AG04450 (cell line): Measurements from ENCODE around the gene ADCY6. TPM values are rescaled to one million over a fixed set of nuclear protein-coding genes. Genes with fewer than 3 reads are reported as not detected.
"Not testable (repeated sequence)": the region's sequence is repeated elsewhere in the genome, so short reads cannot be mapped to it uniquely, and the experiment has no call there.

Experiments used
- CTCF ChIA-PET: fragments of 300-600, 350-600 bp; formaldehyde crosslinking; extraction: SDS; loops from one replicate; lab custom pipeline; 2022; ENCODE audit warnings: antibody characterized with exemption, inconsistent platforms; lab: Charles Lee
- POLR2A ChIA-PET: fragments of 350-600 bp; formaldehyde crosslinking; extraction: SDS; loops from one replicate; lab custom pipeline; 2021; ENCODE audit warnings: antibody characterized with exemption, inconsistent platforms; lab: Yijun Ruan, JAX
- DNase-seq: peaks from one replicate; pipeline ENCODE4 v3.0.0-alpha.2; 2011; ENCODE audit warnings: low read depth, low spot score
- H3K27ac ChIP-seq: one replicate; pipeline ENCODE4 v1.5.1; 2012; ENCODE audit warnings: low read depth, low read length, control low read depth
- H3K27me3 ChIP-seq: one replicate; pipeline ENCODE4 v1.6.0; 2012; ENCODE audit warnings: low read length; ENCODE audit not compliant: control insufficient read depth, insufficient read depth
- H3K4me3 ChIP-seq: 2 replicates; pipeline ENCODE4 v1.5.1; 2011; ENCODE audit warnings: mild to moderate bottlenecking, low read depth, low read length, control low read depth
- H3K9me3 ChIP-seq: 2 replicates; pipeline ENCODE4 v1.5.1; 2012; ENCODE audit warnings: low read length; ENCODE audit not compliant: control insufficient read depth, insufficient read depth
- polyA plus RNA-seq: library from polyadenylated mRNA; depleted of rRNA; stranded (reverse); fragments of >200 nt; gene quantifications from 2 replicates; pipeline ENCODE4 v1.2.3, GENCODE V29; 2011; rRNA removed
- small RNA-seq: library from RNA; depleted of rRNA; stranded (forward); fragments of <200 nt; gene quantifications from one replicate; pipeline ENCODE3, GENCODE V24; 2012; ENCODE audit warnings: low read depth; ENCODE audit not compliant: insufficient read length
- TF ChIP-seq, protein P1 (sequence below): IDR thresholded peaks from 2 replicates; pipeline ENCODE4 v1.5.1; 2011; ENCODE audit warnings: low read depth, low read length, control low read depth, inconsistent platforms

The ADCY6 gene
- polyA plus RNA-seq, 1 experiment, result 26.7 TPM

DNA sequence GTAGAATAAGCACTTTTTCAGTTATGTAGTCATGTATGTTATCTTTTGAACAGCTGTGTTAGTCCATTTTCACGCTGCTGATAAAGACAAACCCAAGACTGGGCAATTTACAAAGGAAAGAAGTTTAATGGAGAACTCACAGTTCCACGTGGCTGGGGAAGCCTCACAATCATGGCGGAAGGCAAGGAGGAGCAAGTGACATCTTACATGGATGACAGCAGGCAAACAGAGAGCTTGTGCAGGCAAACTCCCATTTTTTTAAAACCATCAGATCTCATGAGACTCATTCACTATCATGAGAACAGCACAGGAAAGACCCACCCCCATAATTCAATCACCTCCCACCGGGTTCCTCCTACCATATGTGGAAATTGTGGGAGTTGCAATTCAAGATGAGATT lies 69.9 kb downstream of the ADCY6 start:
- H3K27me3 ChIP-seq, CTCF ChIA-PET, H3K9me3 ChIP-seq, DNase-seq, POLR2A ChIA-PET, H3K27ac ChIP-seq, H3K4me3 ChIP-seq: not testable (repeated sequence)

DNA sequence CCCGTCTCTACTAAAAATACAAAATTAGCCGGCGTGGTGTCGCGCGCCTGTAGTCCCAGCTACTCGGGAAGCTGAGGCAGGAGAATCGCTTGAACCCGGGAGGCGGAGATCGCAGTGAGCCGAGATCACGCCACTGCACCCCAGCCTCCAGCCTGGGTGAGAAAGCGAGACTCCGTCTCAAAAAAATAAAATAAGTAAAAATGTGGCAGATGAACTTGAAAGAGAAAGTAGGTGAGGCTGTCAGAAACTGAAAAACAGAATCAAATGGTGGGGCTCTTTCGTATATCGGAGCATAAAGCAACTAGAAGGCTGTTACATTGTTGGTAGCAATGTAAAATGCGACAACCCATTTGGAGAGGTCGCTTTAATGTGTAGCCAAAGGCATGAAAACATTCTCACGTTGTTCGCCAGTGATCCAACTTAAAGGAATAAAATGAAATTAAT lies 71.6 kb downstream of the ADCY6 start:
- Histone ChIP-seq H3K27me3 (no peaks in the 10 kb centered on the region), H3K27ac (peak overlapping the region; percentile 97), H3K4me3 (peak overlapping the region; percentile 60), H3K9me3 (peaks cover 8% of the 10 kb centered on the region)
- CTCF ChIA-PET, result no interaction called here
- DNase-seq, result no peak
- TF ChIP-seq, protein P1, sequence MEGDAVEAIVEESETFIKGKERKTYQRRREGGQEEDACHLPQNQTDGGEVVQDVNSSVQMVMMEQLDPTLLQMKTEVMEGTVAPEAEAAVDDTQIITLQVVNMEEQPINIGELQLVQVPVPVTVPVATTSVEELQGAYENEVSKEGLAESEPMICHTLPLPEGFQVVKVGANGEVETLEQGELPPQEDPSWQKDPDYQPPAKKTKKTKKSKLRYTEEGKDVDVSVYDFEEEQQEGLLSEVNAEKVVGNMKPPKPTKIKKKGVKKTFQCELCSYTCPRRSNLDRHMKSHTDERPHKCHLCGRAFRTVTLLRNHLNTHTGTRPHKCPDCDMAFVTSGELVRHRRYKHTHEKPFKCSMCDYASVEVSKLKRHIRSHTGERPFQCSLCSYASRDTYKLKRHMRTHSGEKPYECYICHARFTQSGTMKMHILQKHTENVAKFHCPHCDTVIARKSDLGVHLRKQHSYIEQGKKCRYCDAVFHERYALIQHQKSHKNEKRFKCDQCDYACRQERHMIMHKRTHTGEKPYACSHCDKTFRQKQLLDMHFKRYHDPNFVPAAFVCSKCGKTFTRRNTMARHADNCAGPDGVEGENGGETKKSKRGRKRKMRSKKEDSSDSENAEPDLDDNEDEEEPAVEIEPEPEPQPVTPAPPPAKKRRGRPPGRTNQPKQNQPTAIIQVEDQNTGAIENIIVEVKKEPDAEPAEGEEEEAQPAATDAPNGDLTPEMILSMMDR, result no peak
- POLR2A ChIA-PET, result no interaction called here

DNA sequence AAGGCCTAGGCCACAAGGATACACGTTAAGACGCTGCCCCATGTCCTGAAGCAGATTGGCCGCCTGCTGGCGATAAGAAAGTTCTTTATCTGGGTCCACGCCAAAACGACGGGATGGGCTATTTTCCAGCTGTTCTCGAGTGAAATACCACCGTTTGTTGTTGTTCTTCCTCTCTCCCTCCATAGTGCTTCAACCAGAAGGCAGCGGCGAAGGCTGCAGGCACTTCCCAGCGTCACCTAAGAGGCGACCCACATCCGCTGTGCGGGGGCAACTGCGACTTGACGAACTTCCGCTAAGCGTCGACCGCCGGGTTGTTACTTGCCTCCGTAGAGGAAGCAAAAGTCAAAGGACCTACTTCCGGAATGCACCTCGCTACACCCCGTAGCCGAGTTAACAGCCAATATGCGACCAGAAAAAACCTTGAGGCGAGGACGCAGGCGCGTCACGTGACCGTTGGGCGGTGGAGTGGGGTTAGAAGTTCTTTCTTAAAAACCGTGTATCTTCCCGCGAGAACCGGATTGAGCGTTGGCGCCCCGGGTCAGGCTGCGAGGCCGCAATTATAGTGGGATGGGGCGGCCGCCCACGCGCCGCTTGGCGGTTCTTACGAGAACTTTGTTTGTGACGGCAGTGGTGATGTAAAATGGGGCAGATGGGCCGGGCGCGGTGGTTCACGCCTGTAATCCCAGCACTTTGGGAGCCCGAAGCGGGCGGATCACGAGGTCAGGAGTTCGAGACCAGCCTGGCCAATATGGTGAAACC lies 72.2 kb downstream of the ADCY6 start, which contains the start of gene CCNT1:
Gene CCNT1, minus strand, starts transcription at position 215 of the 759 bp plus-strand sequence. Its CDS starts 32 bp downstream, at position 183.
- ChIA-PET CTCF (interaction anchor here (0.7 to 2.8 kb wide), 3 partner anchors 36 to 528 kb away, joined by 3 to 10 read pairs (median 4); no protein-coding TSS in a partner anchor), POLR2A (no interaction called here)
- DNase-seq, result peak; percentile 99
- Histone ChIP-seq H3K9me3 (peaks cover 8% of the 10 kb centered on the region), H3K27ac (peak within 1 kb of the TSS; percentile 97), H3K27me3 (no peaks in the 10 kb centered on the region), H3K4me3 (peak within 1 kb of the TSS; percentile 95)
- TF ChIP-seq, protein P1, result peak; percentile 54

Small RNA genes within 50 kb of the gene (small RNA-seq; reads per million reads assigned to genes)
- gene MIR4701 (not detected), gene RF00019 (not detected)

Other genes with a start within 250 kb of the ADCY6 start
- not detected in 2 replicates for gene LALBA, start 219.0 kb downstream of the ADCY6 start, polyA plus RNA-seq
- gene KANSL2, start 106.9 kb downstream of the ADCY6 start, polyA plus RNA-seq, result 35.3 and 37.9 TPM in 2 replicates
- gene CCNT1, start 72.4 kb downstream of the ADCY6 start, polyA plus RNA-seq, result 23.7 and 30.8 TPM in 2 replicates
- 44.9 and 51.7 TPM in 2 replicates for gene CACNB3, start 29.4 kb upstream of the ADCY6 start, polyA plus RNA-seq
- 56.6 and 57.4 TPM in 2 replicates for gene DDX23, start 63.1 kb upstream of the ADCY6 start, polyA plus RNA-seq
- 0.36 and 0.42 TPM in 2 replicates for gene RND1, start 76.8 kb upstream of the ADCY6 start, polyA plus RNA-seq
- gene FKBP11, start 136.4 kb upstream of the ADCY6 start, polyA plus RNA-seq, result 85.9 and 99.2 TPM in 2 replicates
- 260 TPM in 2 replicates for gene ARF3, start 168.4 kb upstream of the ADCY6 start, polyA plus RNA-seq
- gene WNT10B, start 182.6 kb upstream of the ADCY6 start, polyA plus RNA-seq, result 0.24 and 0.26 TPM in 2 replicates
- not detected in 2 replicates for gene WNT1, start 189.2 kb upstream of the ADCY6 start, polyA plus RNA-seq
- 0.02 and 0.04 TPM in 2 replicates for gene DDN, start 210.3 kb upstream of the ADCY6 start, polyA plus RNA-seq
- gene PRKAG1, start 229.7 kb upstream of the ADCY6 start, polyA plus RNA-seq, result 112 and 130 TPM in 2 replicates